ENCODE measurements around the gene ANKH. TPM values are rescaled to one million over a fixed set of nuclear protein-coding genes. Genes with fewer than 3 reads are reported as not detected.

ANKH gene
- total RNA-seq, 1 donor from 2014 or later: 0.19 TPM

GRCh38 chr5:14732991-14733390 lies 138.6 kb downstream of the ANKH start:
- Histone ChIP-seq H3K4me2 (no peak overlapping the region), H3K4me3 (no peak overlapping the region), H4K20me1 (ENCODE audit: low read depth) (peaks cover 2% of the 10 kb centered on the region), H3K36me3 (no peaks in the 10 kb centered on the region), H3F3A (ENCODE audit: low read depth) (peaks cover 24% of the 10 kb centered on the region), H3K79me2 (ENCODE audit: low read depth) (no peaks in the 10 kb centered on the region), H2AFZ (replicated peaks) (no peak overlapping the region), H3K9ac (no peak overlapping the region), H3K27me3 (no peaks in the 10 kb centered on the region), H3K27ac (no peak overlapping the region), H3K9me3 (ENCODE audit: low read depth) (no peaks in the 10 kb centered on the region), H3K4me1 (peaks cover 22% of the 10 kb centered on the region)
- Mint-ChIP-seq H3K4me3 (no peak overlapping the region), H3K4me1 (peaks cover 30% of the 10 kb centered on the region), H3K9me3 (no peaks in the 10 kb centered on the region), H3K27me3 (ENCODE audit: insufficient read depth, low read depth) (peaks cover 7% of the 10 kb centered on the region), H3K36me3 (no peaks in the 10 kb centered on the region), H3K27ac (no peak overlapping the region)
- no peak for TF ChIP-seq EZH2phosphoT487 (IDR thresholded peaks at IDR 0.05)
- no peak for TF ChIP-seq CTCF (IDR thresholded peaks at IDR 0.05)
- no peak for TF ChIP-seq EZH2 (IDR thresholded peaks at IDR 0.05)
- DNase-seq (ENCODE audit: low spot score): no peak

- H3K27ac ChIP-seq: no peak overlapping the region
- H3K9me3 ChIP-seq (ENCODE audit: low read depth): no peaks in the 10 kb centered on the region
- H4K20me1 ChIP-seq (ENCODE audit: low read depth): peaks cover 6% of the 10 kb centered on the region
- no peak overlapping the region for H3K4me3 Mint-ChIP-seq
- H3K36me3 ChIP-seq: no peaks in the 10 kb centered on the region
- peaks cover 30% of the 10 kb centered on the region for H3F3A ChIP-seq (ENCODE audit: low read depth)
- no peak overlapping the region for H2AFZ ChIP-seq (replicated peaks)
- H3K4me2 ChIP-seq: no peak overlapping the region
- TF ChIP-seq EZH2 (IDR thresholded peaks at IDR 0.05) (no peak), EZH2phosphoT487 (IDR thresholded peaks at IDR 0.05) (no peak), CTCF (IDR thresholded peaks at IDR 0.05) (no peak)
- peaks cover 28% of the 10 kb centered on the region for H3K4me1 ChIP-seq
- peak overlapping the region; percentile 46 for H3K27ac Mint-ChIP-seq
- H3K9ac ChIP-seq: no peak overlapping the region
- peaks cover 7% of the 10 kb centered on the region for H3K27me3 Mint-ChIP-seq (ENCODE audit: insufficient read depth, low read depth)
- no peak for DNase-seq (ENCODE audit: low spot score)
- no peak overlapping the region for H3K4me3 ChIP-seq
- no peaks in the 10 kb centered on the region for H3K79me2 ChIP-seq (ENCODE audit: low read depth)
- no peaks in the 10 kb centered on the region for H3K36me3 Mint-ChIP-seq
- H3K27me3 ChIP-seq: no peaks in the 10 kb centered on the region
- H3K9me3 Mint-ChIP-seq: no peaks in the 10 kb centered on the region
- H3K4me1 Mint-ChIP-seq: peaks cover 42% of the 10 kb centered on the region
Measured at GRCh38 chr5:14730881-14731280, 140.7 kb downstream of the ANKH start.

- peaks cover 30% of the 10 kb centered on the region for H3F3A ChIP-seq (ENCODE audit: low read depth)
- H4K20me1 ChIP-seq (ENCODE audit: low read depth): peaks cover 6% of the 10 kb centered on the region
- H2AFZ ChIP-seq (replicated peaks): no peak overlapping the region
- H3K4me2 ChIP-seq: peak overlapping the region; percentile 30
- H3K27ac ChIP-seq: no peak overlapping the region
- Mint-ChIP-seq H3K4me1 (peaks cover 43% of the 10 kb centered on the region), H3K27me3 (ENCODE audit: insufficient read depth, low read depth) (peaks cover 7% of the 10 kb centered on the region), H3K9me3 (no peaks in the 10 kb centered on the region), H3K36me3 (no peaks in the 10 kb centered on the region), H3K4me3 (no peak overlapping the region), H3K27ac (peak overlapping the region; percentile 46)
- no peak overlapping the region for H3K4me3 ChIP-seq
- no peaks in the 10 kb centered on the region for H3K27me3 ChIP-seq
- H3K36me3 ChIP-seq: no peaks in the 10 kb centered on the region
- no peaks in the 10 kb centered on the region for H3K79me2 ChIP-seq (ENCODE audit: low read depth)
- no peaks in the 10 kb centered on the region for H3K9me3 ChIP-seq (ENCODE audit: low read depth)
- no peak overlapping the region for H3K9ac ChIP-seq
- TF ChIP-seq CTCF (IDR thresholded peaks at IDR 0.05) (no peak), EZH2 (IDR thresholded peaks at IDR 0.05) (no peak), EZH2phosphoT487 (IDR thresholded peaks at IDR 0.05) (no peak)
- no peak for DNase-seq (ENCODE audit: low spot score)
- H3K4me1 ChIP-seq: peaks cover 28% of the 10 kb centered on the region
Measured at GRCh38 chr5:14730466-14730865, 141.1 kb downstream of the ANKH start.

Data from neural progenitor cell (in vitro differentiated cells).